ENCODE measurements around the gene SHFL.

GRCh38 chr19:10092648-10093294 lies 6.7 kb downstream of the SHFL start:
- TF ChIP-seq CTCF (IDR thresholded peaks at IDR 0.05 in 4 of 5, conservative IDR thresholded peaks at IDR 0.05 in 1 of 5) = no peak
- TF ChIP-seq POLR2A (IDR thresholded peaks at IDR 0.05) = no peak

Data from gastrocnemius medialis (tissue), 4 donors.